Measurements from ENCODE around the gene ADAM10.

ADAM10 gene

GRCh38 chr15:58705105-58705504 lies 44.4 kb downstream of the ADAM10 start:
- no peak for DNase-seq (ENCODE audit: low read depth)

GRCh38 chr15:58704155-58704865 lies 45.2 kb downstream of the ADAM10 start:
- H3K4me3 ChIP-seq (ENCODE audit: low read depth, low read length): no peak overlapping the region
- TF ChIP-seq CTCF (IDR thresholded peaks at IDR 0.05; ENCODE audit: insufficient read depth, low read depth, low read length, missing control alignments): no peak
- DNase-seq (ENCODE audit: low read depth): no peak

More at GRCh38 chr15:58705105-58705504, 44.4 kb downstream of the ADAM10 start:
- H3K4me3 ChIP-seq (ENCODE audit: low read depth, low read length): no peak overlapping the region
- no peak for TF ChIP-seq CTCF (IDR thresholded peaks at IDR 0.05; ENCODE audit: insufficient read depth, low read depth, low read length, missing control alignments)

GRCh38 chr15:58703610-58704009 lies 45.9 kb downstream of the ADAM10 start:
- no peak overlapping the region for H3K4me3 ChIP-seq (ENCODE audit: low read depth, low read length)
- no peak for TF ChIP-seq CTCF (IDR thresholded peaks at IDR 0.05; ENCODE audit: insufficient read depth, low read depth, low read length, missing control alignments)
- no peak for DNase-seq (ENCODE audit: low read depth)

- TF ChIP-seq CTCF (IDR thresholded peaks at IDR 0.05; ENCODE audit: insufficient read depth, low read depth, low read length, missing control alignments): no peak
- H3K4me3 ChIP-seq (ENCODE audit: low read depth, low read length): no peak overlapping the region
Observed at GRCh38 chr15:58702233-58702632, 47.3 kb downstream of the ADAM10 start.

GRCh38 chr15:58701376-58701775 lies 48.1 kb downstream of the ADAM10 start:
- H3K4me3 ChIP-seq (ENCODE audit: low read depth, low read length): no peak overlapping the region
- TF ChIP-seq CTCF (IDR thresholded peaks at IDR 0.05; ENCODE audit: insufficient read depth, low read depth, low read length, missing control alignments): no peak
- no peak for DNase-seq (ENCODE audit: low read depth)

More at GRCh38 chr15:58702233-58702632, 47.3 kb downstream of the ADAM10 start:
- DNase-seq (ENCODE audit: low read depth): no peak

- DNase-seq (ENCODE audit: low read depth): no peak
- no peak for TF ChIP-seq CTCF (IDR thresholded peaks at IDR 0.05; ENCODE audit: insufficient read depth, low read depth, low read length, missing control alignments)
Observed at GRCh38 chr15:58699769-58700168, 49.7 kb downstream of the ADAM10 start.

More at GRCh38 chr15:58699769-58700168, 49.7 kb downstream of the ADAM10 start:
- no peak overlapping the region for H3K4me3 ChIP-seq (ENCODE audit: low read depth, low read length)
